ENCODE data around the gene DTNBP1.

The DTNBP1 gene

DNA sequence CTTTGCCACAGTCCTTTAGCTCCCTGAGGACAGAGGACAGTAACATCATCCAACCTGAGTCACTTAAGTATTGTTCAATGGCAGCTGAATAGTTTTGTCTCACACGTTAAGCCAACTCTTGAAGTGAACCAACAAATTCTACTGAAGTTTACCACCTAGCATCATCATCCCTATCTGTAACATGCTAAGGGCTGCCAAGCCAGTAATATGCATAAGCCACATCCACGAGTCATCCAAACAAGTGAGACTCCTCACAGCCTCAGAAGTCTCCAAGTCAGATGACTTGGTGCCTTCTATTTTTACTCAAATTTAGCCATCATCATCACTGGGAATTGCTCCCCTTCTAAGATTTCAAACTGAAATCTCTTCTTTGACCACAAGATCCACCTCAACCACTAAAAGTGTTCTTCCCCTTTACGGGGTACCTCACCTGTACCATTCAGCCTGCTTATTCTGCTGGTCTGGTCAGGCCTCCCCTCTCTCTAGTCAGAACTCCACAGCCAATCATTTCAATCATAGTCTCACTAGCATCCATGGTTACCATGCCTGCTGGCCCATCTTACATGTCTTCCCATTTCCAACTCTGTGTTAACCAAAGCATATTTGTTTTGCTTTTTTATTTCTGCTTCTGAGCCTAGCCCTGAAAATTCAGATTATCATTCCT lies 73.7 kb downstream of the DTNBP1 start:
- DNase-seq (ENCODE audit: low read depth), result no peak

GRCh38 chr6:15586503-15586902 lies 76.3 kb downstream of the DTNBP1 start:
- DNase-seq (ENCODE audit: low read depth), result no peak

DNA sequence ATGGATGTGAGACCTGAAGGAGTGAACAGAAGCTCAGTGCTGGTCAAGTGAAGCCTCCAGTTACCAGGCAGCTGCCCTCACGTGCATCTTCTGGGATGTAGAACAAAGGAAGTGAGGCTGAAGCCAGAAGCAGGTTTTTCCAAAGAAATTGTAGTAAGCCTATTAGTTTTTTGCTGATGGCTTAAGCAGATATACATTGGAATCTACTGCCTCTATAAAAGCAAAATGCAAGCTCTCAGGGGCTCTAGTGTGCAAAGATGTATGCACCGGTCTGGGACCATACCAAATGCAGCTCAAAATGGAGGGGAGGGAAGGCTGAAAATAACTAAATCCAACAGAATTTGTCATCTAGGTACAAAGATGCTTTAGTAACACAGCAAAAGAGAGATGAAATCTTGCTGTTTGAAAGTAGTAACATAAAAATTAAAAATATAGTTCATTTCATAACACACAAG lies 77.0 kb downstream of the DTNBP1 start:
- DNase-seq (ENCODE audit: low read depth), result no peak

GRCh38 chr6:15582499-15582898 lies 80.3 kb downstream of the DTNBP1 start:
- DNase-seq (ENCODE audit: low read depth), result no peak

GRCh38 chr6:15581751-15582150 lies 81.1 kb downstream of the DTNBP1 start:
- DNase-seq (ENCODE audit: low read depth), result no peak

DNA sequence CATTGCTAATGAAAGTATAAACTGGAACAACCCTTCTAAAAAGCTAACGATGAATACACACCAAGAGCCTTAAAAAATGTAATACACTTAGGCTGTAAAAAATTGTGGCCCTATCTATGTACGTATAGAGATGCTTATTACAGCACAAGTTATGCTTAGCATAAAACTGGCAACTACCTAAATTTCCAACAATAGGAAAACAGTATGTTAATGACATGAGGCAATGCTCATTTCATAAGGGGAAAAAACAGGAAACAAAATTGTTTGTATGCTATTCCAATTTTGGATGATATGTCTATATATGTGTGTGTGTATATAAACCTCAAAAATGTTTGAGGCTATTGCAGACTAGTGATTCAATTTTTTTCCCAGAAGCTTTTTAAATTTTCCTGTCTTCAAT lies 82.5 kb downstream of the DTNBP1 start:
- no peak for DNase-seq (ENCODE audit: low read depth)

DNA sequence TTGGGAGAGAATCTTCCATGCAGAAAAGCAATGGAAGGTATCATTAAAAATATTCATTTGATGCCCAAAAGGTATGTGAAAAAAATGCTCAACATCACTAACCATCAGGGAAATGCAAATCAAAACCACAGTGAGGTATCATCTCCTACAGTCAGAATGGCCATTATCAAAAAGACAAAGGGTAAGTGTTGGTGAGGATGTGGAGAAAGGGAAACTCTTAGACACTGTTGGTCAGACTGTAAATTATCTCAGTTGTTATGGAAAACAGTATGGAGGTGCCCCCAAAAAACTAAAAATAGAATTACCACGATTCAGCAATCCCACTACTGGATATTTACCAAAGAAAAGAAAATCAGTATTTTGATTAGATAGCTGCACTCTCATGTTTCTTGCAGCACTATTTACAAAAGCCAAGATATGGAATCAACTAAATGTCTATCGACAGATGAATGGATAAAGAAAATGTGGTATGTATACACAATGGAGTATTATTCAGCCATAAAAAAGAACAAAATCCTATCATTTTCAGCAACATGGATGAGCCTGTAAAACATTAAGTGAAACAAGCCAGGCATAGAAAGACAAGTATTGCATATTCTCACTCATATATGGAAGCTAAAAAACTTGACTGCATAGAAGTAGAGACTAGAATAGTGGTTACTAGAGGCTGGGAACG lies 84.0 kb downstream of the DTNBP1 start:
- DNase-seq (ENCODE audit: low read depth), result no peak

GRCh38 chr6:15577550-15578171 lies 85.2 kb downstream of the DTNBP1 start:
- DNase-seq (ENCODE audit: low read depth), result no peak

DNA sequence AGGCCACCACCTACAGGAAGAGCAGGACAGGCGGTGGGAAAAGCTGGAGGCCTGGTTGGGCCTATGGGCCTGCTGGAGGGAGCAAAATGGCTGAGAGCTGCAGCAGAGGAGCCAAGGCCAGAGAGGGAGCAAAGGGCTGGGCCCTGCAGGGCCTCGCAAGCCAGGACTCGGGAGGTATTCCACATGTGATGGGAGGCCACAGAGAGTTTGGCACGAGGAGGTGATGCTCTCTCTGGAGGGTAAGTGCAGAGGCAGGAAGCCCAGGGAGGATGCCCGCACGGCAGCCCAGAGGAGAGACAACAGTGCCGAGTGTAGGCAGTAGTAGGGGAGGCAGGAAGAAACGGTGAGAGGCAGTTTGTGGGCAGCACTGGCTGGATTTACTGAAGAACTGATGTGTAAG lies 85.7 kb downstream of the DTNBP1 start:
- no peak for DNase-seq (ENCODE audit: low read depth)

- no peak for DNase-seq (ENCODE audit: low read depth)
These were observed 87.3 kb downstream of the DTNBP1 start for GRCh38 chr6:15575357-15576033.

DNA sequence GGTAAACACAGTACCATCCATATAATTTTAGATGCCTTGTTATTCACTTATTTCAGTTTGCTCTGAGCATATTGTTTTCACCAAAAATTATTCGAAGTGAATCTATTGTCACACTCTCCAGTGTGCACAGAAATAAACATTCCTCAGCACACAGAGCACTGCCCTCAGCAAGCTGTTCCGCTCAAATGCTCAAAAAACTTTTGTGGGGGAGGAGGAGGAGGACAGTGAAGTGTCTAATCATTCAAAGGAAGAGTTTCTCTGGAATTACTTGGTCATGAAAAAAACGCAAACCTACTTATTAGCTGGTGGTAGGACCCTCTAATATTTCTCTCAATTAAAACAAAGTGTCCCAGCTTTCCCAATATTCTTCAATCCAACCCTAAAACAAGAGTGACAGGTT lies 88.3 kb downstream of the DTNBP1 start:
- no peak for DNase-seq (ENCODE audit: low read depth)

DNA sequence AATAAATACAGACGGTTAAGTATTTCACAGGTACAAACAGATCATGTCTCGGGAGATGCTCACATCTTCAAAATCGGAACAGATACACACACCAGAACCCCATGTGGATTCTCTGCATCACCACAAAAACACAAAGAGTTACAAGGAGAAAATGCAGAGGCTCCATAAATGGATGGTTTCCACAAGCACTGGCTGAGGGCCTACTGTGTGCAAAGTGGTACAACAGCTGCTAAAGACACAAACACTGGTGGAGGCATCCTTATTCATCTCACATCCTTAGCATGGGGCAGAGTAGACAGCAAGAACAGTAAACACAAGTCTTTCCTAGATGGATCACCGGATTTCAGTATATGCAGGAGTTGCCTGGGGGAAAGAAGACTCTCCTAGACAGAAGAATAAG lies 88.8 kb downstream of the DTNBP1 start:
- no peak for DNase-seq (ENCODE audit: low read depth)

DNA sequence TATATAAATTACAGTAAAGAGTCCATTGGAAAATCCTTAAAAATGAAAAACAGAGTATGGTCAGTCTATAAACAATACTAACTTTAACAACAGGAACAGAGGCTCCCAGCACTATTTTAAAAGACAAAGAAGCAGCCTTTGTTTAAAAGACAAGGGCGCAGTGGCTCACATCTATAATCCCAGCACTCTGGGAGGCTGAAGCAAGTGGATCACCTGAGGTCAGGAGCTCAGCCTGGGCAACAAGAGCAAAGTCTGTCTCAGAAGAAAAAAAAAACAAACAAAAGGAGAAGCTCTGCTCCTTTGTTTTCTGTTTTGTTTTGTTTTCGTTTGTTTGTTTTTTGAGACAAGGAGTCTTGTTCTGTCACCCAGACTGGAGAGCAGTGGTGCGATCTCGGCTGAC lies 89.4 kb downstream of the DTNBP1 start:
- no peak for DNase-seq (ENCODE audit: low read depth)

- DNase-seq (ENCODE audit: low read depth), result no peak
These were observed 90.4 kb downstream of the DTNBP1 start for GRCh38 chr6:15572296-15573016.

DNA sequence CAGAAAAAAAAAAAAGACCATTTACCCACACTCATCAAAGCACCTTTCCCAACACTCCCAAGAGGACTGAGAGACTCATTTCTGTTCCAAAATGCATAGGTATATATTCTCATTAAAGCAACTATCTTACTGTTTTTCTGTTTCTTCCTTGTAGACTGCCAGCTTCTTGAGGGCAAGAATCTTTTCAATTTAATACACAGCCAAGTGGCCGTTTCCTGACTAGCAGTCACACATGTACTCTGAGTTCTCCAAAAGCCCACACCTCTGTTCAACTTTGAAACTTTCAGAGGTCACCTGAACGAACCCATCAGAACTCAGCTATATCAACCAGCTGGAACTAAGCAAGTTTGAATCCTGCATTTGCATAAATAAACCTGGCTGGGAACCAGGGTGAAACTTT lies 92.7 kb downstream of the DTNBP1 start:
- no peak for DNase-seq (ENCODE audit: low read depth)

DNA sequence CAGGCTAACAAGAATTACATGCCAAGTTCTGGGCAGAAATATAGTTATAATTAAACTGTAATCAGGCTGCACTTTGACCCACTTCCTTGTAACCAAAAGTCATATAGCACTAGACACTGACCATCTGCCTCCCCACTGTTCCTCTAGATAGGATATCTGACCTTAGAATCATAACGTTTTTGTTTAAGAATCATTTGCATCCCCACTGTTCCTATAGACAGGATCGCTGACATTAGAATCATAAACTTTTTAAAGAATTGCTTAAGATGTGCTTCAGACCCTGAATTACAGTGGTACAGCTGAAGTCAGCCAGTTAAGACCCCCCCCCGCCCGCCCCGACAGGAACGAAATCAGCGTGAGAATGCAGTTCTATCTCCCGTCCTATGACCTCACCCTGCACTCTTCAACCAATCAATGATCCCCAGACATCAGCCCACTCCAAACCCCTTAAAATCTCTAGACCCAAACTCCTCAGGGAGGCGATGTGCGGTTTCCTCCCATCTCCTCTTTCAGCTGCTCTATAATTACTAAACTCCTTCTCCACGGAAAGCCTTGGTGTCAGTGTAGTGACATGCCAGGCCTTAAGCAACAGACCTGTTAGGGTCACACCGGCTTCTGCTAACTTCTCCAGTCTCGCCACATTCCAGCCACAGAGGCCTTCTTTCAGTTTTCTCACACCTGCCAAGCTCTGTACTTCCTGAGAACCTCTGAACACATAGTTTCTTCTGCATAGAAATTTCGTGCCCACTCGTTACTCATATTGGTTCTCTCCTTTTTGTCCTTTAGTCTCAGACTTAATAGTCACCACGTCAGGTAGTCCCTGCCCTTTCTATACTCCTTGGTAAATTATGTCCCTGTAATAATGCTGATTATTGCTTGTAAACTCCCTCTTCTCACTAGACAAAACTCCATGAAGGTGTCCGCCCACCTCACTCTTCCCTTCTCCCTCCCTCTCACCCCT lies 93.5 kb downstream of the DTNBP1 start:
- no peak for DNase-seq (ENCODE audit: low read depth)

- DNase-seq (ENCODE audit: low read depth), result no peak
These were observed 99.9 kb downstream of the DTNBP1 start for GRCh38 chr6:15562977-15563376.

GRCh38 chr6:15561447-15562199 lies 101.2 kb downstream of the DTNBP1 start:
- no peak for DNase-seq (ENCODE audit: low read depth)

DNA sequence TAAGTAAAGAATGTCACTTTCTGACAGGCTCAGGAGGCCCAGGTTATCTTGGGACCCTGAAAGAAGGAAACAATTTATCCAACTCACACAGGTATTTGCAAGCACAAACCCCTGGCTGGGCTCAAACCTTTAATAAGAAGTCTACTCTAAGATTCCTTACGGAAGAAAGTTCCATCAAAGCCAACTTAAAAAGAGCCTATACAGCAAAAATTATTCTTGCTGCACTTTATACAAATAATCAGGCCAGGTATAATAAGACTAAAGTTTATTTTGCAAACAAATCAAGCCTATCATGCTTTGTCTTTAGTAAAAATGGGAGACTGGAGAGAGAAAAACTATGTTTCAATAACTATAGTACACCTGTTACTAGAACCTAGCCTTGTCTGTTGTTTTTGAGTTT lies 102.1 kb downstream of the DTNBP1 start:
- DNase-seq (ENCODE audit: low read depth), result no peak

DNA sequence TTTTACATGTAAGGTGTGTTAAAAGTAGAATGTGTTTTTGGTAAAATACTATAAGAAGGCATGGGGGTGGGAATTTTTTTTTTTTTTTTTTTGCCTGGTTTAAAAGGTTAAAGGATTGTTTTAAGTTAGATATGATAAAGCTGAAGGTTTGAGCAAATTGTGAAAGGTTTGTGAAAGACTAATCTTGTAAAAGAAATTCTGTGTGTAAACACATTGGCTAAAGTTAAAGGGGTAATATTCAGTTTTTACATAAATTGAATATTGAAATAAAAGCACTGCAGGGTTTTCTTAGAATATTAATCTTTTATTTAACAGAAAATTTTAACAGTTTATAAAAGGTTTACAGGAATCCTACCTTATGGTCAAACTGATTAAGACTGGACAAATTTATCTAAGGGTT lies 105.7 kb downstream of the DTNBP1 start:
- DNase-seq (ENCODE audit: low read depth), result no peak
